HG03460 (cell line): ENCODE data around the gene R3HDM4.
"Not testable (repeated sequence)": the region's sequence is repeated elsewhere in the genome, so short reads cannot be mapped to it uniquely, and the experiment has no call there.

Source experiments
- ATAC-seq: cut with Tn5 transposase; IDR thresholded peaks from one replicate; pipeline ENCODE4 v1.9.1; 2021; ENCODE audit not compliant: unreplicated experiment

Gene R3HDM4

DNA sequence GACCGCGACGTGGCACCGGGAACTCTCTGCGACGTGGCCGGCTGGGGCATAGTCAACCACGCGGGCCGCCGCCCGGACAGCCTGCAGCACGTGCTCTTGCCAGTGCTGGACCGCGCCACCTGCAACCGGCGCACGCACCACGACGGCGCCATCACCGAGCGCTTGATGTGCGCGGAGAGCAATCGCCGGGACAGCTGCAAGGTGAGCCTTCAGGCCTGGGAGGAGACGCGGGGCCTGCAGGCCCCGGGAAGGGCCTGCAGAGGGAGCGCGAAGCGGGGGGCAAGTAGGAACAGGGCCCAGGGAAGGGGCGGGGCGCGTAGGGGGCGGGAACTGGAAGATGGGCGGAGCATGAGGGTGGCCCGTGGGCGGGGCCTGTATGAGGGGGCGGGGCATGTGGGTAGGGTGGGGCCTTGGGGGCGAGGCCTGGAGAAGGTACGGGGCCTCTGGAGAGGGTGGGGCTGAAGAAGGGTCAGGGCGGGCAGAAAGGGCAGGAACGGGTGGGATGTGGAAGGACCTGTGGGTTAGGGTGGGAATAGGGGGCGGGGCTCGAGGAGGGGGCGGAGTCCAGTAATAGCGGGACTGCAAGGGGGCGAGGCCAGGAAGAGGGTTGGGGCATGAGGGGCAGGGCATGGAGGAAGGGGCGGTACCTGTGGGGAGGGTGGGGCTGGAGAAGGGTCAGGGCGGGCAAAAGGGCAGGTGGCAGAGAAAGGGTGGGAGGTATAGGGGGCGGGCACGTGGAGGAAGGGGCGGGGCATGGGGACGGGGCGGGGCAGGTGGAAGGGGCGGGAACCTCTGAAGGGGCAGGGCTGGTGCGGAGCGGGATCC, 51.1 kb downstream of the R3HDM4 start:
- ATAC-seq, result no peak

GRCh38 chr19:861141-861755, 51.8 kb downstream of the R3HDM4 start:
- ATAC-seq, result no peak

DNA sequence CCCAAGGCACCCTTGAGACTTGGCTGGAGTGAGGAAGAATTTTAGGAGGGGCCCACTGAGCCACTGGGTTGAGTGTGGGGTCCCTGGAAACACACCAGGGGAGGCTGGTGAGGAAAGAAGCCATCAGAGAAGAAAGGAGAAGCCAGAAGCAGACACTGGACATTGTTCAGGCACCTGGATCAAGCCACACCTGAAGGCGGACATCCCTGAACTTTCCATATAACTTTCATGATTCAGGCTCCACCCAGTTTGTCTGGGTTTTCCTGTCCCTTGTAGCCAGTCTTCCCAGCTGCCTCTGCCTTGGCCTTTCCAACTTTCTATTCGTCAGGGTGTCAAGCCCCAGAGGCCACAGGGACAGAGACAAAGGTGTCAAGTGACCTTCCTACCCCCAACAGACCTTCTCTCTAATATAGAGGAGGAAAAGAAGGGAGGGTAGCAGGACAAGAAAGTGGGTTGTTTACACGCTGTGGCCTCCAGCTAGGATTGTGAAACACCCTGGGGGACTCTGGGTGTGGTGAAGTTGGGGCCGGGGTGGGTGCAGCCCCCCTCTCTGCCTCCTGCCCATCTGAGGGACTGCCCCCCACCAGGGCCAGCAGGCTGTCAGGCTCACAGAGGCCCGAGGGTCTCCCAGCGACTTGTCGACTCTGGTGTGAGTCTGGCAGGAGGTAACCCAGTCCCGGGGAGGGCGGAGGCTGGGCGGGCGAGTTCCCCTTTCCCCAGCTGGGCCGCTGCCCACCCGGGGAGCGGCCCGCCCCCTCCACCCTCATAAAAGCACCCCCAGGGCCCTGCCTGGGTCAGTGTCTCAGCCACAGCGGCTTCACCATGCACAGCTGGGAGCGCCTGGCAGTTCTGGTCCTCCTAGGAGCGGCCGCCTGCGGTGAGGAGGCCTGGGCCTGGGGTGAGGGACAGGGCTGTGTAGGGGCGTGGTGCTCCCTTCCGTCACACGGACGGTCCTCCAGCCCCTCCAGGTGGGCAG, 53.9 kb downstream of the R3HDM4 start, which contains the start of gene CFD:
CFD (plus strand) TSS at position 797 of the 976 bp plus-strand sequence; CDS start at position 823, 26 bp downstream.
- ATAC-seq, result no peak

- no peak for ATAC-seq
Measured at GRCh38 chr19:858284-858683, 54.7 kb downstream of the R3HDM4 start.

DNA sequence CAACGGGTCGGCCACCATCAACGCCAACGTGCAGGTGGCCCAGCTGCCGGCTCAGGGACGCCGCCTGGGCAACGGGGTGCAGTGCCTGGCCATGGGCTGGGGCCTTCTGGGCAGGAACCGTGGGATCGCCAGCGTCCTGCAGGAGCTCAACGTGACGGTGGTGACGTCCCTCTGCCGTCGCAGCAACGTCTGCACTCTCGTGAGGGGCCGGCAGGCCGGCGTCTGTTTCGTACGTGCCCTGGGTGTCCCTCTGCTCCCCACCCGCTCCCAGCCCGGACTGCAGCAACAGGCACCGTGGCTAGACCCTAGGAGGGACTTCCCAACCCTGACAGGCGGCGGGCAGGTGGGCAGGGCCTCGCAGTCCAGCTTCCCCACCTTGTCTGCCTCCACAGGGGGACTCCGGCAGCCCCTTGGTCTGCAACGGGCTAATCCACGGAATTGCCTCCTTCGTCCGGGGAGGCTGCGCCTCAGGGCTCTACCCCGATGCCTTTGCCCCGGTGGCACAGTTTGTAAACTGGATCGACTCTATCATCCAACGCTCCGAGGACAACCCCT, 57.4 kb downstream of the R3HDM4 start:
- no peak for ATAC-seq

- no peak for ATAC-seq
Measured at GRCh38 chr19:855142-855541, 57.9 kb downstream of the R3HDM4 start.

GRCh38 chr19:854549-854948, 58.5 kb downstream of the R3HDM4 start:
- no peak for ATAC-seq

DNA sequence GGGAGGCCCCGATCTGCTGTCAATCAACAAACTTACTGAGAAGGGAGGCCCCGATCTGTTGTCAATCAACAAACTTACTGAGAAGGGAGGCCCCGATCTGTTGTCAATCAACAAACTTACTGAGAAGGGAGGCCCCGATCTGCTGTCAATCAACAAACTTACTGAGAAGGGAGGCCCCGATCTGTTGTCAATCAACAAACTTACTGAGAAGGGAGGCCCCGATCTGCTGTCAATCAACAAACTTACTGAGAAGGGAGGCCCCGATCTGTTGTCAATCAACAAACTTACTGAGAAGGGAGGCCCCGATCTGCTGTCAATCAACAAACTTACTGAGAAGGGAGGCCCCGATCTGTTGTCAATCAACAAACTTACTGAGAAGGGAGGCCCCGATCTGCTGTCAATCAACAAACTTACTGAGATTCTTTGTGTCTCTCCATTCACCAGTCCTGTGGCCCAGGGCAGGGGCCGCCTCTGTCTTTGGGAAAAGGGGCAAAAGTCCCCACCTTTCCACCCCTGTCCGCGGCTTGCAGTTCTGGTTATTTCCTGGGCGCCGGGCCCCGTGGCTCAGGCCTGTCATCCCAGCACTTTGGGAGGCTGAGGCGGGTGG, 59.3 kb downstream of the R3HDM4 start:
- ATAC-seq, result not testable (repeated sequence)

DNA sequence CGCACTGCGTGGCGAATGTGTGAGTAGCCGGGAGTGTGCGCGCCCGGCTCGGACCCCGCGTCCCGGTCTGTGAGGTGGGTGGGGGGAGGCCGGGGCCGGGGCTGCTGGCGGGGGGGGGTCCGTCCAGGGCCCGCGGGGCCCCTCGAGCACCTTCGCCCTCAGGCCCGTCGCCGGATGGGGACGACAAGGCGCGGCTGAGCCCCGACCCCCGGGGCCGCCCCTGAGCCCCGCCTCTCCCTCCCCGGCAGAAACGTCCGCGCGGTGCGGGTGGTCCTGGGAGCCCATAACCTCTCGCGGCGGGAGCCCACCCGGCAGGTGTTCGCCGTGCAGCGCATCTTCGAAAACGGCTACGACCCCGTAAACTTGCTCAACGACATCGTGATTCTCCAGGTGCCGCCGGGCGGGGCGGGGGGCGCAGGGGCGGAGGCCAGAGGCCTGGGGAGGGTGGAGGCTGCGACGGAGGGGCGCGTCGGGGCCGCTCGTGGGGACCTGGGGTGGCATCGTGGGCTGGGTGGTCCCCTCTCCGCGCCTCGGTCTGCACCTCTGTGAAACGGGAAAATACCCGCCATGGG, 59.9 kb downstream of the R3HDM4 start:
- ATAC-seq, result no peak

- no peak for ATAC-seq
Measured at GRCh38 chr19:852136-853013, 60.6 kb downstream of the R3HDM4 start, which contains the start of gene ELANE. Gene ELANE, plus strand, starts transcription at chr19:852303. Its CDS starts 26 bp downstream, at chr19:852329.

GRCh38 chr19:850979-851335, 62.1 kb downstream of the R3HDM4 start:
- ATAC-seq, result no peak

DNA sequence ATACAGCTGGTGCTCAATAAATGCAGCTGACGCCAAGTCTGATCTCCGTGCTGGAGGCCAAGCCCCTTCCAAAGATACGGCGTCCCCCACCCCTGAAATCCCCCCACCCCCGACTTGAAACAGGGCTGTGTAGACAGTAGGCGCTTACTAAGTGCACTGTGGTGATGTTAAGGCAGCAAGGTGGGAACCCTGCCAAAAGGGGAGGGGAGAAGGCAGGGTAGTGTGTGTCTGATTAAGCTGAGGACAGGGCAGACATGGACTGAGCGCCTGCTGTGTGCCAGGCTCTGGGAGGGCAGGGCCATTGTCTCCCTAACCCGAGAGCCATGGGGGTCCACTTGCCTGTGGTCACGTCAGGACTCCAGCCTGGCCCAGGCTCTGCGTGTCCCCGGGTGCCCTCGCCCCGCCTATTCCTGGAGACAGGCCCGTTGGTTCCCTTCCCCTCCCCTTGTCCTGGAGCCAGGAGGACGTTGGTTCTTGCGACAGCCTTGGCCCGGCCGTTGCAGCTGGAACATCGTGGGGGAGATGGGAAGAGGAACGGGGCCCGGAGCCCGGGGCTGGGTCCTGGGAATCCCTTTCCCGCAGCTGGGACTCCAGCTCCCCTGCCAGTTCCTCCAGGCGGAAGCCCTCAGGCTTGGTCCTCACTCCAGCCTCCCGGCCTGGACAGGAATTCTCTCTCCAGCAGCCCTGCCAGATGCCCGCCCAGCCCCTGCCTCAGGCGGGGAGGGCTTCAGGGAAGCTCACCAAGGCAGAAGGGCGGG, 62.6 kb downstream of the R3HDM4 start:
- no peak for ATAC-seq

DNA sequence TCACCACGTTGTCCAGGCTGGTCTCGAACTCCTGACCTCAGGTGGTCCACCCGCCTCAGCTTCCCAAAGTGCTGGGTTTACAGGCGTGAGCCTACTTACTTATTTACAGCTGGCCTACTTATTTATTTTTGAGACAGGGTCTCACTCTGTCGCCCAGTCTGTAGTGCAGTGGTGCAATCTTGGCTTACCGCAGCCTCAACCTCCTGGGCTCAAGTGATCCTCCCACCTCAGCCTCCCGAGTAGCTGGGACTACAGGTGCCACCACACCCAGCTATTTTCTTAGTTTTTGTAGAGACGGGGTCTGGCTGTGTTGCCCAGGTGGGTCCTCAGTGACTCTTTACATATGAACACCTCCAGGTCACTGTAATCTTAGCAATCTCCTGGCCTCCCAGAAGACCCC, 63.8 kb downstream of the R3HDM4 start:
- not testable (repeated sequence) for ATAC-seq

DNA sequence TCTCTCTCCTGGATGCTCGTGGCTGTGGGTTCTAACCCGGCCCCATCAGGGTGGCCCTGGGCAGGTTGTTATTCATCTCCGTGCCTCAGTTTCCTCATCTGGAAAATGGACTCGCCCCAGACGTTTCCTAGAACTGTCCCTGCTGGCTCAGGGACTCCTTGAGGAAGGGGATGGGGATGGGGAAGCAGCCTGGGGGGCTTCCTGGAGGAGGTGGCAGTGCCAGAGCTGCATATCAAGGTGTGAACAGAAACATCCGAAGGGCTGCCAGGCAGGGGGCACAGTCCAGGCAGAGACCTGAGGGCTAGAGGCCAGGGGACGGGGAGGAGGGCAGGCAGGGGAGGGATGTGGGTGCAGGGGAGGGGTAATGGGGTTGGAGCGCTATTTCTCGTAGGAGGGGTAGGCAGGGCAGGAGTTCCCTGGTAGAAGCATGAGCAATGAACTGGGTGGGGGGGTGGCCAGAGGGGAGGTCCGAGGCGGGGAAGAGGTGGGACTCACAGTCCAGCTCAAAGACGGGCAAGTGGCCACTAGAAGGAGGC, 64.6 kb downstream of the R3HDM4 start:
- no peak for ATAC-seq
